Stimulated activated CD8-positive, alpha-beta memory T cell treated with anti-CD3 and anti-CD28 coated beads, Interleukin-4, amount 100 ng/mL, for 4 hours (primary cell): ENCODE data around the gene POU2F1.

Source experiments
- DNase-seq, 2 donors: peaks; one replicate each; pipeline ENCODE4 v3.0.0-alpha.2; 2020; ENCODE audit warnings: low read depth in 2 of 2, low spot score in 1 of 2

The POU2F1 gene

DNA sequence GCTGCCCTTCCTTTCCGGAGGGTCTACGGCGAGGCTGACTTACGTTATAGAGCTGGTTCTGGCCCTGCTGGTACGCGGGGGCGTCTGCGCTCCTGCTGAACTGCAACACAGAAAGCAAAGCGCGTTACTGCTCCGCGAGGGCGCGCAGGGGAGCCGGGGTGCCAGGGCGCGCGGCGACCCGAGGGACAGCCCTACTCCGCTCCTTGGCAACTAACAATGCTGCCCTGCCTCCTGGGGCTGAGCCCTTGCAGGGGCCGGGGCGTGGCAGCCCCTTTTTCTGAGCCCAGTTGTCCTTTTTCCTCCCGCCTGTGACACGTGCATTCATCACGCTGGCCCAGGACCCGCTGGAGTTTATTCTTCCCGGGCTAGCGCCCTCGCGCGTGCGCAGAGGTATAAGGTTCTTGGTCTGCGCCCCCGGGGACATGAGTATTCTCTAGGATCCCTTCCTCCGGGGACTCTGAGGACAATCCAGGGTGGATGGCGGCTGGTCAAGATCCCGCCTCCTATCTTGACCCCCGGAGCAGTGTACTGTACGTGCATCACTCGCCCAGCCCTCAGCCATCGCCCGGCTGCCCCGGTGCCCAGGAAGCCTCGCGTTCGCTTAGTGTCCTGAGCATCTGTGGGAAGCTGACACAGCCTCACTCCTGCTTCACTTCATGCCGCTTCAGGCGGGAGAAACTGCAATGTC lies 218.8 kb downstream of the POU2F1 start:
- DNase-seq = no peak

DNA sequence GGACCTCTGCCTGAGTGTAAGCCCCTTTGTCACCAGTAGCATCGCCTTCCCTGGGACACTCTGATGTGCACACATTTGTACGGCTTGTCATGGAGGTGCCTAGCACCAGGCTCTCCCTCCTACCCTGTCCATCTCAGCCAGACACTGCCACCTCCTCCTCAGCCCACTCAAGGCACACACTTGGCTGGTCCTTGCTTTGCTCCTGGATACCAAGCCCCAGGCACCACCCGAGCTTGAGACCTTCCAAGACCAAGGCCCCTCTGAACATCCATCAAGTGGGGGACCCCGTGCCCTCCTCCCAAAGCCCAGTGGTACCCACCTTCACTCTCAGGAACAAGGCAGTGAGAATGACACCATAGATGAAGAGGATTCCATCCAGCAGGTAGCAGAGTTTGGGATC lies 219.7 kb downstream of the POU2F1 start:
- DNase-seq = no peak

DNA sequence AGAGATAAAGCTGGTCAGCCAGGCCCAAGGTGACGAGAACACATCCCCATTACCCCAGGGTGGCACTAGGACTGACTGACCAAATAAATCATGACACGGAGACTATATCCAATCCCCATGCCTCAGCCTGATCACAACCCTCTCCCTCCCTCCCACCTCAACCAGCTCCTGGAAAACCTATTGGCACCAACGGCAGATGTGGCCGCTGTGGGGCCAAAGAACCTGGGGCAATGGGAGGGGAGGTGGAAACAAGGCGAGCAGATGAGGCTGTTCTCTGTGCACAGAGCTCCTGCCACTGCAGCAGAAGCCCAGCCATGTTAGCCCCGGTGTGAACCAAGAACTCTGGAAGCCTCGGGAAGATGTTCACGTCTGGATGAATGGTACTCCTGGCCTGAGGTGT lies 220.1 kb downstream of the POU2F1 start:
- no peak for DNase-seq

DNA sequence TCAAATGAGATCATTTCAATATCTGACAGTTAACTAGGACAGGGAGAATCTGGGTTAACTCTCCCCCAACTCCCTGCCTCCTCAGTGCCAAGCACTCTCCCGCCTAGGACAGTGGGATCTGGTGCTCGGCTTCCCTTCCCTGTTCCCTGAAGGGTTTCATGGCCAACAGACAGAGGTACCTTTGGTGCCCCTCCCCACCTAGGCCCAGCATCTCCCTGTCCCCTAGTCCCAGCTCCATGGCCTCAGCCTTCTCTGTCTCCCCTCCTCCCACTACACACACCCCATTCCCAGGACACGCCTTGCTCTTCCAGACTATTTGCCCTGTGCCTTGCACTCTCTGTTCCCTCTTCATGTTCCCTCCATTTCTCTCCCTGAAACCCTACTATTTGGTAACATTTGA lies 220.5 kb downstream of the POU2F1 start:
- no peak for DNase-seq

DNA sequence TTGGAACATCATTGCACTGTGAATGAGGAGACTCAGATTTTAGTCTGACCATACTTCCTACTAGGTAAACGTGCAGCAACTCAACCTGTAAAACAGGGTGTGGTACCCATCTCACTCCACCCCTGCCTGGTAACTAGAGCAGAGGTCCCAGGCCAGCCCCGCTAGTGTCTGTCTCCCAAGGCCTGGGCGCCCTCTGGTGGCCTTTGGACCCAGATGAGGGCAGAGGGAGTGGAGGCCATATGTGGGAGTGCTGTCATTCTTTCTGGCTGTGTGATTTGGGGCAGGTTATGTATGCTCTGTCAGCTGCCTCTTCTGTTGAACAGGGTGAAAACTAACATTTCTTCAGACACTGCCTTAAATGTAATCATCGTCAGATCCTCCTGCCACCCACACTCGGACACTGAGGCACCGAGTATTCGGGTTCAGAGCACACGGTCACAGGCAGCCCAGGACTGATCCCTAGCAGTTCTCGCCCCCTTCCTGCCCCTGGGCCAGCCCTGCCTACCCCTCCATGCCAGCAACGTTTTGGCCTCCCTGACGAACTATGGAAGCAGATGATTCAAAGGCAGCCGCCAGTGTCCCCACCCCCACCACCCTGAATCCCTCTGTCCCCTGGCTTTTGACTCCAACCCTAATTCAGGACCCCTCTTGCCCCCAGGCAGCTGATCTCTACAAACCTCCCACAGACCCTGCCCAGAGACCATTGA lies 221.6 kb downstream of the POU2F1 start:
- peak; percentile 65 to 78 for DNase-seq

DNA sequence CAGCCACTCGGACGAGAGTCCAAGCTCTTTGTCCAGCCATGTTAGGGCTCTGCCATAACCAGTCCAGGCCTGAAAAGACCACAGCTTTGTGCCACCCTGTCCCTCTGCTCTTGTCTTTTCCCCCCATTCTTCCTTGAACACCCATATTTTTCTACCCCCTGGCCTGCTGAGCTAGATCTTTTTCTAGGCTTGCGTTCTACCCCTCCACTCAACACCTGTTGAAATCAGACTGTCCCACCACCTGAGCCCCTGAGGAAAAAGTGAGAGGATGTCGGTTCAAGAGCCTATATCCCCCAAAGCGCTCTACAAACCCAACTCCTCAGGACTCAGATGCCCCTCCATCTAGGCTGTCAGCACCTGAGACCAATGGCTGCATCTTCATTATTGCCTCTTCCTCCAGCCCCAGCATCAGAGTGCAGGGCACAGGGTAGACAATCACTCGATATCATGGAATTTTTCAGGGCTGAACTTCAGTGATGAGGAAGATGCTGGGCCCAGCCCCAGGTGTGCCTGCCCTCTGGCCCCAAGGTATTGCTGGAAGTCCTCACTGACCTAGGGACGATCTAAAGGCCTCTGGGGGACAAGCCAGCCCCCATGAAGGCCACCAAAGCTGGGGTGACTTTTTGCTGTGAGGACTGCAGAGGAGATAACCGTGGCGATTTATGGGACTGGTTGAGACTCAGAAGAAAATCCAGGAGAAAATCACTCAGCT lies 222.3 kb downstream of the POU2F1 start:
- no peak for DNase-seq

DNA sequence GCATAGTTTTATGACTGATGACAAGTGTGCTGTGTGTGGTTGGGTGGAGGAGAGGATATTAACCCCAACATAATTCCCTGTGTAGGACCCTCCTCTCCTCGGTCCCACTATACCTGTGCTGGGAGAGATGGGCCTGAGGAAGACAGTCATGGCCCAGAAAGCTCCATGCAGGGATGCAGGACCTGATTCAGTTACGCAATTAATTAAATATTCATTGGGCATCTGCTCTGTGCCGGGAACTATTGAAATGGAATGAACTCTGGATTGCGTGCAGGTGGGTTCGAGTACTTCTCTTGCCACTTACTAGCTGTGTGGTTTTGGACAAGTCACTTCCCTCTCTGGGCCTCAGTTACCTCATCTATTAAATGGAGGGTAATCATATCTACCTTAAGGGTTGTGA lies 223.1 kb downstream of the POU2F1 start:
- DNase-seq = no peak

DNA sequence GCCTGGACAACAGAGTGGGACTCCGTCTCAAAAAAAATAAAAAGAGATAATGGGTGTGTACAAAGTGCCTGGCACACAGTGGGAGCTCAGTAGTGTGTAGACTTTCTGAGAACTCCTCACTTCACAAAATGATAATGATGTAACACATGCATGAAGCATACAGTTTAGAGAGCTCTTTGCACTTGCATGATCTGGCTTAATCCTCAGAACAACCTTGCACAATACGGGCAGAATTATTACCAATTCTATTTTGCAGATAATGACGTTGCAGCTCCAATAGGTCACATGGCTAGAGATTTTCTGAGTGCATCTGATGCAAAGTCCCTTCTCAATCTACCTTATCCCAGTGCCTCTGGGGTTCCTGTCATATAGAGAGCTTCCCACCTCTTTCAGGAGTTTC lies 226.3 kb downstream of the POU2F1 start:
- DNase-seq = no peak

DNA sequence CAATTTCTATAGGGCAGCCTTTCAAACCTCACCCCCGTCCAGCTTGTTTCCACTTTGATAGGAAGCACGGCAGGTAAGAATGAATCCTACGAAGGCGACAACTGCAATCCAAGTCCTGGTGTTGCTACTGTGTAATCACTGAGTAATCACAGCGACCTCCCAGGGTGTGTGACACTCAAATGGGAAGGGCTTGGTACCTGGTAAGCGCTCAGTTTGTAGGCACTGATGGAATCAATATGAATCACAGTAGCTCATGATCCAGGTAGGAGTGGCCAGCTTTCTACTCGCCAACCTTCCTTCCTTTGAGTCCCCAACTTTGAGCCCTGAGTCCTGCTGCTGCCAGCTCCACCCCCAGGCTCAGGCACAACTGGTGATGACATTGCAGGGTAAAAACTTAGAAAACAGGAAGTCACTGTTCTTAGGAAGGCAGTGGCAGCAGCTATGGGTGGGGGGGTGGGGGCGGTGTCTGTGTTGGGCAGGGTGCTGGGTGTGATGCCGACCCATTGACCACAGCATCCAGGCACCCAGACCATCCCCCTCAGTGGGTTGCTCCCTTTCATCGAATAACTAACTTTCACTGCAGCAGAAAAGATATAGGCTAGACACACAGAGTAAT lies 226.9 kb downstream of the POU2F1 start:
- peak in 1 of 2 donors; percentile 38 for DNase-seq

DNA sequence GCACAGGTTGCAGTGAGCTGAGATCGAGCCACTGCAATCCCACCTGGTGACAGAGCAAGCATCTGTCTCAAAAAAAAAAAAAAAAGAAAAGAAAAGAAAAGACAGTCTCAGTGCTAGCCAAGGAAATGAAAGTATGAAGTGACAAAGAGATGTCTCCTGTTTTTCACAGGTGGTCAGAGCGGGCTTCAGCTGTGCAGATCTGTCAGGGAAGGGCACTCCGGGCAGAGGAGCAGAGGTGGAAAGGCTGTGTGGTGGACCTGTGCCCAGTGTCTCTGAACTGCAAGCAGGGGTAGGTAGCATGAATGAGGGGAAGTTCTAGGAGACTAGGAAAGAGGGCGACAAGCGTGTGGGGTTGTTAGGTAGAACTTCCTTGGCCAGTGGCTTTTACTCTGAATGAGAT lies 230.2 kb downstream of the POU2F1 start:
- DNase-seq = no peak

DNA sequence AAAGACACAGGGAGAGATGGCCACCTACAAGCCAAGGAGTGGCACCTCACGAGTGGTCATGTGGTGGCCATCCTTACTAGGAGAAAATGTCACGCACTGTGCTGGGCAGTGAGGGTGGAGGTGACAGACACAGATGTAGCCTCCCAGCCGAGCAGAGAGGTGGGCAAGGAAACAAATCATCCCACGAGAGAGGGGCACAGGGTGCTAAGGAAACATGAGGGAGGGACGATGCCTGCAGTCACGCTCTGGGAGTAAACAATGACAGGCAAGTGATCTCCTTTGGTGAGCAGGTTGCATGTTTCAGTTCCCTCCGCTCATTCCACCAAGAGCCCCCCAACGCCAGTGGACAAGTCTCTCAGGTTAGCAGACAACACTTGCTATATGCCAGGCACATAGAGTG lies 231.8 kb downstream of the POU2F1 start:
- DNase-seq = no peak

DNA sequence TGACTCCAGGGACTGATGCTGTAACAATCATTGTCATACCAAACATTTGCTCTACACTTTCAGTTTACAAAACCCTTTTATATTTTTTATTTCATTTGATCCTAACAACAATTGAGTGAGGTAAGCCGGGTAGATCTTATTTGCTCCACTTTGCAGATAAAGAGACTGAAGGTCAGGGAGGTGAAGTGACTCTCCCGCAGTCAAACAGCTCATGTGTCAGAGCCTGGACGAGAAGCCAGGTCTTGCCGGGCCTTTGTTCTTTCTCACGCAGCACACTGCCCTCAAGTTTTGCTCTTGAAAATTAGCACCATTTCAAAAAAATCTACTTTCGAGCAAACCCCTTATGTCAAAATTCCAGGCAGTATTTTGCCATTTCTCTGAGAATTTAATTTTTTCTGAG lies 232.4 kb downstream of the POU2F1 start:
- DNase-seq = no peak

DNA sequence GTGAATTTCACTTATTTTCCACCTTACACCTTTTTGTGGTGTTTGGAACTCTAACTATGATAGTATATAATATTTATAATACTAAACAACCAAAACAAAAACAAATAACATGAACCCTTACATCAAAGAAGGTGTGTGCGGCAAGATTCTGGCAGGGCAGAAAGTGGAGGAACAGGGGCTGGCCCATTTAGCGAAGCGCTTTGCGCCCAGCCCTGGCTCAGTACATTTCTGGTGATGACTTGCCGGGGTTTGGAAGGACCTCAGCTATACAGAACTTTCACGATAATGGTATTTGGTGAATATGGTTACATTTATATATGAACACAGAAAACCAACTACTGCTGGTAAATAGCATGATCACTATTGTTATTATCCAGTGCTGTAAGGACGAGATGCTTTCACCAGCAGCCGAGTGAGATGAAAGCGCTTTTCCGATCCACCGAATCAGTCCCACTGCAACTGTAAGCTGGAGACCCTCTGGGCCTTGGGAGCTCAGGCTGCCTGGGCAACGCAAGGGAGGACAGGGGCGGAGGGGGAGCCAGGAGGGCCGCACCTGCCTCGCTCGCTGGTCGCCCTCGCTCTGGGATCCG lies 233.7 kb downstream of the POU2F1 start:
- no peak for DNase-seq

DNA sequence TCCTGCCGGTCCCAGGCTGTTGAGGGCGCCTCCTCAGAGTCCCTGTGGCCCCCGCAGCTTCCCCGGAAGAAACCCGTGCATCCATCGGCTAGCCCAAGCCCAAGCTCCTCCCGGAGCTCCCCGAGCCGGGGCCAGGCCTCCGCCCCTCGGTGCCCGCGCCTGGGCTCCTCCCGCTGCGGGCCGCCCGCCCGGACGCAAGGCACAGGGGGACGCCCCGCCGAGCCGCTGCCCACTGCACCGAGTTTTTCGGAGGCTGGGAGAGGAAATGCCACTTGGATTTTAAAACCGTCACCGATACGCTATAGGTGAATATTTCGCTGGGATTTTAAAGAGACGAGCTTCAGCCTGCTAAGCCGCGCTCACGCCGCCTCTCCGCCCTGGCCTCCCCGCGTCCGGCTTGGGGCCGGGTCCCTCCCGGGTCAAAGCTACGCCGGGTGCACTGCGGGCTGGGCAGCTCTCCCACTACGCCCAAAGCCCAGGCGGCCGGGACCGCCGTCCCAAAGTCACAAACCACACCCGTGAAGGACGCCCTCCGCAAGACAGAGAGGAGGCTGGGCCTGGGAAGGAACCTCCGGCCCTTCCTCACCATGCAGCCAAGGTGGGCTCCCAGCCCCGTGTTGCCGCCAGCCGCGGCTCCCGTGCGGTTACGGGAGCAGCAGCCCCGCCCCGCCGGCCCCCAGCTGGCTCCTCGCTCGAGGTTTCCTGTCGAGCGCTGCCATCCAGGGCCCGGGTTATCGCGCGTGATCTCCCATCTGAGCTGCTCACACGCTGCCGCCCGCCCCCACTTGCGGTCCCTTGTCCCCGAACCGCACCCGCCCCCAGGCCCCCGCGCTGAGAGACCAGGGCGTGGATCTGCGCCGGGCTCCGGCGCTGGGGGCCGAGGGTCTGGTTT lies 234.5 kb downstream of the POU2F1 start:
- DNase-seq = peak in 1 of 2 donors; percentile 68

DNA sequence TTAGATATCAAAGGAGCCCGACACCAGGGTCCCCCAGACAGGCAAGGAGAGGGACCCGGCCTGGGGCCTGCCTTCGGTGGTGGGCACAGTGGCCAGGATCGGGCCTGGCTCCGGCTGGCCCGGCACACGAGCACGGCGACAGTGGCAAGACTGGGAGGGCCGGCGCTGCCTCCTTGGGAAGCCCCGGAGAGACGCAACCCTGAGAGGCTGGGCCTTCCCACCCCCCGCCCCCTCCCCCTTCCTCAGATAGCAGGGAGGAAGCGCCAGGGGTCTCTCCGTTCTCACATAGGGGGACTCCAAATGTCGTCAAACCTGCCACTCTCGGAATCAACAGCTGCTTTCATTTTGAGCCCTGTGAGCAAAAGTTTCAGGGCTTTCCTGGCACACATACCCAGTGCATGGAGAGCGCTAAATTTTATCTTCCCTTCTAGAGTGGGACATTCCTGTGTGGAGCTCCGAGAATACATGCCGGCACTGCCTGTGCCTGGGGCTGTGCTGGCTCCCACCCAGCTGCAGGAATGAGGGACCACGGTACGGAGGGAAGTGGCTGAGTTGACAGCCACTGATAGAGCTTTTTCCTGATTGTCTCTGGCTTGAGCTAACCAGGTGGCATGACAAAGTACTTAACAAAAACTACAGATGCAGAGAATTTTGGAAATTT lies 235.2 kb downstream of the POU2F1 start:
- DNase-seq = no peak

DNA sequence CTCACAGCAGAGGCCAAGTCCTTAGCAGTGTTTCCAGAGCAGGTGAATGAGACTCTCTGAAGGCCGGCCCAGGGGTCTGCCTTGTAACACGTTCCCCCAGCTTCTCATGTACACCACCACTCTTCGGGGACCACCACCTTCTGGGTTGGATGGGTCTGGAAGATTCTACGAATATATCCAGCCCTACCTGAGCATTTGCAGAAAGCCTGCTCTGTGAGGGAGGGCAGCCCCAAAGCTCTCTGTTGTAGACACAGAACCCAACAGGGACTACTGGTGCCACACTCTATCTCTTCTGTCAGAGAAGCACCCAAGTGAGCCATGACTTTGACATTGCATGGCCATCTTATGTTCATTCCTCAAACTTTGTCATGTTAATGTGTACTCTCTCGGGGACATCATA lies 235.8 kb downstream of the POU2F1 start:
- DNase-seq = no peak

DNA sequence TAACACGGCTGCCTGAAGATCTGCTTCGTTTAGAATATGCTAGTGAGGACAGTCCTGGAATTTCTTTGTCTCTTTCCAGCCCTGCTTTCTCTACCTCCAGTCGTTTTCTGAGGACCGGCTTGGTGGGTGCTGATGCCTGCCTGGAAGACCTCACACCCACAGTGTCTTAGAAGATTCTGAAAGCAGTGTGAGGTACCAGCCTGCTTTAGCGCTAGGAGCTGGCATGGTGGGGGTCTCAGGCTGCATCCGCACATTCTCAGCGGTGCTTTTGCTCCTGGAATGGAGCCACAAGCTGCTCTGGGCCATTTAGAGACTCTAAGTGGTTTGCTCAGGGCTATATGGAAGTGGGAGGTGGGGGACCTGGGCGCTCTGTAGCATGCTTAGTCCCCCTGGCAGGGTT lies 236.2 kb downstream of the POU2F1 start:
- DNase-seq = no peak

DNA sequence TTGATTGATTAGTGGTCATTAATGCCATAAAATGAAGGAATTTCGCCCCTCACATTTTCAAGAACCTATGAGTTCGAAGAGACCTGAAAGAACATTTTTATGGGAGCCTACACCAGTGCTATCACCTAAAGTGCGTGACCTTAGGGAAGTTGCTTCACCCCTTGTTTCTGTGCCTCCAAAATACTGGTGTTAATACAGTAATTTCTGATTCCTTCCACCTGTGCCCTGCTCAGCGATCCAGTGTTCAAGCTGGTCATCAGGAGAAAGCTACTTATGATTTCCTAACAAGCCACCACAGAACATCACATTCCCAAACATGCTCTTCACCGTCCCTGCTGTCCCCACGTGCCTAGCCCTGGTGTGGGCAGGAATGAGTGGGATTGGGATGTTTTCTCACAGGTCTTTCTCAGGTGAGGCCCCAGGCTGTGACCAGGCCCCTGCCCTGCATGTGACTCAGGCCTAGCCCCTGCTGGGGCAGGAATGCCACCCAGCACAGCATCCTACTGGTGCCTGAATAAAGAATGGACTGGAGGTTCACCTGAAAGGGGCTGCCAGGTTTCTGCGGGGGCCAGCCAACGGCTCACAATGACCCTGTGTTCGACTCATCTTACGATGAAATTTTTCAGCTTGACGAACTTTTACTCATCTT lies 237.4 kb downstream of the POU2F1 start:
- no peak for DNase-seq

DNA sequence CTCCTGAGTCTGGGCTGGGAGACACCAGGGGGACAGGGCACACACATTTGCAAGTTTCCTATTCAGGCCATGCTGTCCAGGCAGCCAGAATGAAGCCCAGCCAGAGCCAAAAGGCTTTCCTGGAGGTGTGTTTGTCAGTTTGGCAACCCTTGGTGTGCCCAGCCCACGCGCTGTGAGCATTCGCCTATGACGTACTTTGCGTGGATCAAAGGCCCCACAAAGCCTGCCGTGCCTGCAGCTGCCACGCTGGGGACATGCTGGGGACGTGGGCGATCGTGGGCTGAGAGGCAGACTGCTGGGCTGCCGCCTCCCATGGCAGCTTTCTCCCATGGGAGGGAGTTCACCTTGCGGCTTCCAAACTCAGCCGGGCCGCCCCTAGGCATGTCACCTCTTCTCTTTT lies 240.2 kb downstream of the POU2F1 start:
- DNase-seq = peak in 1 of 2 donors; percentile 46
